Endothelial cell of umbilical vein (primary cell): ENCODE results near the gene CHRNA9. TPM values are rescaled to one million over a fixed set of nuclear protein-coding genes. Genes with fewer than 3 reads are reported as not detected.

Experiments used
- BruUV-seq: library from RNA; stranded (reverse); fragments of 400-500 nt; replicated peaks from 2 replicates; lab custom pipeline; 2021; lab: Mats Ljungman, UMichigan
- CTCF ChIA-PET: fragments of 300-600, 350-600 bp; sonication (Branson Sonifier 250); formaldehyde crosslinking; loops from one replicate; lab custom pipeline; 2021; ENCODE audit warnings: antibody characterized with exemption, inconsistent platforms; lab: Charles Lee
- POLR2A ChIA-PET: fragments of 300-600, 350-600 bp; sonication (Branson Sonifier 250); formaldehyde crosslinking; loops from one replicate; lab custom pipeline; 2021; ENCODE audit warnings: antibody characterized with exemption, inconsistent platforms; lab: Charles Lee
- DNase-seq: peaks from one replicate; pipeline ENCODE4 v3.0.0-alpha.2; 2011; ENCODE audit warnings: low read depth, low spot score
- FAIRE-seq: peaks from 2 replicates; lab custom pipeline; 2011; peaks lifted over from hg19 to GRCh38; lab: Jason Lieb, UNC
- H2AFZ ChIP-seq: 2 replicates; pipeline ENCODE4 v1.6.0; 2012; ENCODE audit warnings: low read depth, low read length, control low read depth, inconsistent platforms
- H3K27ac ChIP-seq: 2 replicates; pipeline ENCODE4 v1.5.1; 2011; ENCODE audit warnings: low read depth, mild to moderate bottlenecking, control low read depth, low read length, moderate library complexity; ENCODE audit not compliant: insufficient read depth
- H3K27me3 ChIP-seq, 2 experiments: 2 replicates each; pipeline versions ENCODE4 v1.6.0 to v1.6.1; 2011; ENCODE audit warnings: low read length in 2 of 2, mixed read lengths in 1 of 2; ENCODE audit not compliant: control insufficient read depth in 2 of 2, insufficient read depth in 2 of 2
- H3K36me3 ChIP-seq, 2 experiments: 2 replicates in 1 of 2; 3 replicates in 1 of 2; pipeline ENCODE4 v1.5.1; 2011; ENCODE audit warnings: low read length in 2 of 2, mild to moderate bottlenecking in 1 of 2, moderate library complexity in 1 of 2; ENCODE audit not compliant: control insufficient read depth in 2 of 2, insufficient read depth in 2 of 2; ENCODE audit errors: extremely low read depth in 1 of 2
- H3K4me1 ChIP-seq: 3 replicates; pipeline ENCODE4 v1.5.1; 2011; ENCODE audit warnings: mild to moderate bottlenecking, low read length; ENCODE audit not compliant: control insufficient read depth, insufficient read depth; ENCODE audit errors: extremely low read depth
- H3K4me2 ChIP-seq: 2 replicates; pipeline ENCODE4 v1.6.1; 2011; ENCODE audit warnings: low read length, control low read depth, mixed read lengths; ENCODE audit not compliant: insufficient read depth
- H3K4me3 ChIP-seq, 3 experiments: fragments of 200-600 bp in 1 of 3; sonication (generic), shearing (Covaris generic) in 1 of 3; replicated peaks in 1 of 3; 2 replicates each; pipeline ENCODE4 v1.5.1; 2011 to 2016; ENCODE audit warnings: control low read depth in 3 of 3, low read length in 3 of 3, mild to moderate bottlenecking in 2 of 3, inconsistent platforms in 1 of 3, low read depth in 1 of 3, moderate library complexity in 1 of 3; ENCODE audit not compliant: insufficient read depth in 1 of 3
- H3K79me2 ChIP-seq: 2 replicates; pipeline ENCODE4 v1.6.0; 2012; ENCODE audit warnings: low read length, inconsistent platforms; ENCODE audit not compliant: control insufficient read depth, insufficient read depth
- H3K9ac ChIP-seq: replicated peaks from 2 replicates; pipeline ENCODE3; 2011; ENCODE audit warnings: low read length, control low read depth; ENCODE audit not compliant: insufficient read depth; ENCODE audit errors: extremely low read depth
- H3K9me1 ChIP-seq: replicated peaks from 3 replicates; pipeline ENCODE4 v1.6.0; 2011; ENCODE audit warnings: mild to moderate bottlenecking, low read length; ENCODE audit not compliant: control insufficient read depth, insufficient read depth; ENCODE audit errors: extremely low read depth
- H3K9me3 ChIP-seq: replicated peaks from 2 replicates; pipeline ENCODE4 v1.5.1; 2012; ENCODE audit warnings: low read length, inconsistent platforms; ENCODE audit not compliant: control insufficient read depth, insufficient read depth
- H4K20me1 ChIP-seq: replicated peaks from 2 replicates; pipeline ENCODE3; 2011; ENCODE audit warnings: mild to moderate bottlenecking, low read length; ENCODE audit not compliant: control insufficient read depth, insufficient read depth; ENCODE audit errors: extremely low read depth
- EZH2 ChIP-seq: IDR thresholded peaks from 2 replicates; pipeline ENCODE4 v1.6.1; 2012; ENCODE audit warnings: borderline replicate concordance, low read depth, mild to moderate bottlenecking, moderate library complexity, low read length, inconsistent platforms; ENCODE audit not compliant: severe bottlenecking
- FOS ChIP-seq: IDR thresholded peaks from 2 replicates; pipeline ENCODE4 v1.6.1; 2011; ENCODE audit warnings: mild to moderate bottlenecking, low read length, moderate library complexity, borderline replicate concordance; ENCODE audit not compliant: insufficient read depth
- GATA2 ChIP-seq: IDR thresholded peaks from 2 replicates; pipeline ENCODE4 v1.7.0; 2011; ENCODE audit warnings: low read depth, mild to moderate bottlenecking, moderate library complexity, mixed read lengths, low read length; ENCODE audit not compliant: insufficient read length, insufficient read depth
- JUN ChIP-seq: IDR thresholded peaks from 2 replicates; pipeline ENCODE4 v1.6.1; 2011; ENCODE audit warnings: borderline replicate concordance, low read depth; ENCODE audit not compliant: insufficient read length, insufficient read depth
- MYC ChIP-seq: IDR thresholded peaks from one replicate; pipeline ENCODE4 v1.6.1; 2011; ENCODE audit warnings: mild to moderate bottlenecking, low read depth, low read length
- POLR2A ChIP-seq: IDR thresholded peaks from 2 replicates; pipeline ENCODE4 v1.6.1; 2012; ENCODE audit warnings: low read depth, mild to moderate bottlenecking, control low read depth, low read length
- POLR2AphosphoS5 ChIP-seq: IDR thresholded peaks from 2 replicates; pipeline ENCODE4 v1.6.1; 2012; ENCODE audit warnings: low read depth, mild to moderate bottlenecking, control low read depth, low read length, moderate library complexity; ENCODE audit not compliant: insufficient read depth
- dilution Hi-C: fragments of 300-500 bp; cut with MboI; formaldehyde crosslinking; loops from one replicate; pipeline ENCODE4 v1.15.0; 2019; ENCODE audit warnings: low sequenced_read_pairs; ENCODE audit not compliant: extremely low pct_ligation_motif_present
- intact Hi-C: fragments of 100-400 bp; cut with micrococcal nuclease; formaldehyde crosslinking; loops from one replicate; pipeline ENCODE4 v1.10.0; 2022
- polyA plus RNA-seq, 4 experiments: library from polyadenylated mRNA; depleted of rRNA in 3 of 4; stranded (reverse) in 3 of 4; unstranded in 1 of 4; fragments of >200 nt; gene quantifications; 2 replicates each; pipeline versions ENCODE4 v1.2.1 to v1.2.3, GENCODE V29; 2011 to 2012; ENCODE audit warnings: missing spikeins in 1 of 4
- total RNA-seq: library from RNA; stranded (reverse); gene quantifications from 2 replicates; pipeline ENCODE4 v1.2.3, GENCODE V29; 2021
- TF ChIP-seq, protein P1 (sequence below): IDR thresholded peaks from 2 replicates; pipeline ENCODE4 v1.6.1; 2011; ENCODE audit not compliant: insufficient read depth, insufficient read length
- TF ChIP-seq, protein P2 (sequence below), 2 donors: IDR thresholded peaks; 1 replicate in 1 of 2; 2 replicates in 1 of 2; pipeline ENCODE4 v1.5.1; 2011; ENCODE audit warnings: low read length in 2 of 2, mild to moderate bottlenecking in 2 of 2, moderate library complexity in 2 of 2, control low read depth in 1 of 2, inconsistent platforms in 1 of 2, low read depth in 1 of 2; ENCODE audit not compliant: insufficient read depth in 1 of 2; ENCODE audit errors: extremely low read depth in 1 of 2

The CHRNA9 gene
- total and polyA plus RNA-seq, 2 donors (not counting 3 experiments of a cell fraction or from before 2014, with no cell fraction given), result not detected

DNA sequence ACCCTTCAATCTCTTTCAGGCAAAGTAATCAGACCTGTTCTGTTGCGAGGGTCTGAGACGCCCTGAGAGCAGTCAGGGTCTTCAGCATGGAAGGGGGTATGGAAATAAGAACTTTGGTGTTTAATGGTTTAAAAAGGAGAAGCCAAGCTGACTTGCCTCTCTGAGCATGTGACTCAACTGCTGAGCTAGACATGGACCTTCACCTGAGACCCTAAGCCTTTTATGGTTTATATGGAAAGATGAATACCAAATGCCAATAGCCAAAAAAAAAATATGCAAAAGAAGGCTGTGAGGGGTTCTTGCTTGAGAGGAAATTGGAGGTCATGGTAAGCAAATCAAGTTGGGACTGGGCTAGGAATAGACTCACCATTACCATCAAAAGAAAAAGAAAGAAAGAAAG lies 30.6 kb downstream of the CHRNA9 start:
- intact Hi-C loops (no loop called here), dilution Hi-C loops (no loop called here)
- no TSS peak for BruUV-seq
- no peaks in the 10 kb centered on the region for H3K9me1 ChIP-seq
- H3K36me3 ChIP-seq, result no peaks in the 10 kb centered on the region
- H3K79me2 ChIP-seq, result no peaks in the 10 kb centered on the region
- H3K27ac ChIP-seq, result no peak overlapping the region
- FAIRE-seq, result no peak
- H4K20me1 ChIP-seq, result no peaks in the 10 kb centered on the region
- POLR2A ChIA-PET, result no interaction called here
- TF ChIP-seq POLR2AphosphoS5 (no peak), FOS (no peak)
- no peaks in the 10 kb centered on the region for H3K4me1 ChIP-seq
- no peak overlapping the region for H2AFZ ChIP-seq
- H3K4me2 ChIP-seq, result no peak overlapping the region
- CTCF ChIA-PET, result no interaction called here
- no peaks in the 10 kb centered on the region for H3K27me3 ChIP-seq
- H3K4me3 ChIP-seq, result no peak overlapping the region
- H3K9me3 ChIP-seq, result no peaks in the 10 kb centered on the region
- no peak for DNase-seq
- H3K9ac ChIP-seq, result no peak overlapping the region

DNA sequence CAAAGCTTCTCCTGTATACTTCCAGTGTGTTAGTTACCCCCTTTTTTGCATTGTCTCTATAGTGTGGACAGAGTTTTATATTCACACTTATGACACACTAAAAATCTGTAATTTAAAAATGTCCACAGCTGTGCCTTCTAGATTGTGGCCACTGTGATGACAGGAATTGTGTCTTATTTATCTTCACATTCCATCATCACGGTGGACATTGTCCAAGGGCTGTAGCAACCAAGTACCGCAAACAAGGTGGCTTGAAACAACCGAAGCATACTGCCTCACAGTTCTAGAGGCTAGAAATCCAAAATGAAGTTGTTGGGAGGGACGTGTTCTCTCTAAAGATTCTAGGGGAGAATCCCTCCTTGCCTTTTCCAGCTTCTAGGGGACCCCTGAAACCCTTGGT lies 32.3 kb downstream of the CHRNA9 start:
- no TSS peak for BruUV-seq
- no peak overlapping the region for H3K4me3 ChIP-seq
- no peaks in the 10 kb centered on the region for H3K27me3 ChIP-seq
- CTCF ChIA-PET, result no interaction called here
- no peaks in the 10 kb centered on the region for H3K4me1 ChIP-seq
- H3K9me3 ChIP-seq, result no peaks in the 10 kb centered on the region
- DNase-seq (no peak), FAIRE-seq (no peak)
- H2AFZ ChIP-seq, result no peak overlapping the region
- H4K20me1 ChIP-seq, result no peaks in the 10 kb centered on the region
- POLR2A ChIA-PET, result no interaction called here
- TF ChIP-seq MYC (no peak), POLR2A (no peak), EZH2 (no peak), FOS (no peak), GATA2 (no peak), POLR2AphosphoS5 (no peak), JUN (no peak)
- TF ChIP-seq, protein P1, sequence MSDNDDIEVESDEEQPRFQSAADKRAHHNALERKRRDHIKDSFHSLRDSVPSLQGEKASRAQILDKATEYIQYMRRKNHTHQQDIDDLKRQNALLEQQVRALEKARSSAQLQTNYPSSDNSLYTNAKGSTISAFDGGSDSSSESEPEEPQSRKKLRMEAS, result no peak
- TF ChIP-seq, protein P2, sequence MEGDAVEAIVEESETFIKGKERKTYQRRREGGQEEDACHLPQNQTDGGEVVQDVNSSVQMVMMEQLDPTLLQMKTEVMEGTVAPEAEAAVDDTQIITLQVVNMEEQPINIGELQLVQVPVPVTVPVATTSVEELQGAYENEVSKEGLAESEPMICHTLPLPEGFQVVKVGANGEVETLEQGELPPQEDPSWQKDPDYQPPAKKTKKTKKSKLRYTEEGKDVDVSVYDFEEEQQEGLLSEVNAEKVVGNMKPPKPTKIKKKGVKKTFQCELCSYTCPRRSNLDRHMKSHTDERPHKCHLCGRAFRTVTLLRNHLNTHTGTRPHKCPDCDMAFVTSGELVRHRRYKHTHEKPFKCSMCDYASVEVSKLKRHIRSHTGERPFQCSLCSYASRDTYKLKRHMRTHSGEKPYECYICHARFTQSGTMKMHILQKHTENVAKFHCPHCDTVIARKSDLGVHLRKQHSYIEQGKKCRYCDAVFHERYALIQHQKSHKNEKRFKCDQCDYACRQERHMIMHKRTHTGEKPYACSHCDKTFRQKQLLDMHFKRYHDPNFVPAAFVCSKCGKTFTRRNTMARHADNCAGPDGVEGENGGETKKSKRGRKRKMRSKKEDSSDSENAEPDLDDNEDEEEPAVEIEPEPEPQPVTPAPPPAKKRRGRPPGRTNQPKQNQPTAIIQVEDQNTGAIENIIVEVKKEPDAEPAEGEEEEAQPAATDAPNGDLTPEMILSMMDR (IDR thresholded peaks at IDR 0.05; ENCODE audit: extremely low read depth in 1 of 2, insufficient read depth in 1 of 2, low read depth in 1 of 2, low read length in 2 of 2), result no peak
- intact Hi-C loops, result no loop called here
- no peaks in the 10 kb centered on the region for H3K9me1 ChIP-seq
- no peaks in the 10 kb centered on the region for H3K79me2 ChIP-seq
- no peak overlapping the region for H3K27ac ChIP-seq
- no peaks in the 10 kb centered on the region for H3K36me3 ChIP-seq
- H3K4me2 ChIP-seq, result no peak overlapping the region
- no peak overlapping the region for H3K9ac ChIP-seq
- dilution Hi-C loops, result no loop called here
